ENCODE results near the gene PCDHB11.
A peak's percentile ranks its signal among the peaks of the same experiment; 100 is the strongest.

DNA sequence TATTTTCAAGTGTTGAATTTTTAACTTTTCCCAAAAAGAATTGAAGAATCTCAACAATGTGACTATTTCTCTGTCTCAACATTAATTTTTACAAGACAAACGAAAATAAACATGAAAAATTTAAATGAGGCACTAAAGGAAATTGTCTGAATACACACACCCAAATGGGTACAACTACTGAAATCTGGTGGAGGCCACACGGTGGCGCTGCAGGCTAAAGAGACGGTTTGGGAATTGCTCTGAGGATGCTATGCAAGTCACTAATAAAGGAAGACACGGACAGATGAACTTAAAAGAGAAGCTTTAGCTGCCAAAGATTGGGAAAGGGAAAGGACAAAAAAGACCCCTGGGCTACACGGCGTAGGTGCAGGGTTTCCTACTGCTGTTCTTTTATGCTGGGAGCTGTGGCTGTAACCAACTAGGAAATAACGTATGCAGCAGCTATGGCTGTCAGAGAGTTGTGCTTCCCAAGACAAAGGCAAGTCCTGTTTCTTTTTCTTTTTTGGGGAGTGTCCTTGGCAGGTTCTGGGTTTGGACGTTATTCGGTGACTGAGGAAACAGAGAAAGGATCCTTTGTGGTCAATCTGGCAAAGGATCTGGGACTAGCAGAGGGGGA is 7.2 kb upstream of the PCDHB11 start, which contains the start of gene PCDHB10:
- TF ChIP-seq, protein P1, sequence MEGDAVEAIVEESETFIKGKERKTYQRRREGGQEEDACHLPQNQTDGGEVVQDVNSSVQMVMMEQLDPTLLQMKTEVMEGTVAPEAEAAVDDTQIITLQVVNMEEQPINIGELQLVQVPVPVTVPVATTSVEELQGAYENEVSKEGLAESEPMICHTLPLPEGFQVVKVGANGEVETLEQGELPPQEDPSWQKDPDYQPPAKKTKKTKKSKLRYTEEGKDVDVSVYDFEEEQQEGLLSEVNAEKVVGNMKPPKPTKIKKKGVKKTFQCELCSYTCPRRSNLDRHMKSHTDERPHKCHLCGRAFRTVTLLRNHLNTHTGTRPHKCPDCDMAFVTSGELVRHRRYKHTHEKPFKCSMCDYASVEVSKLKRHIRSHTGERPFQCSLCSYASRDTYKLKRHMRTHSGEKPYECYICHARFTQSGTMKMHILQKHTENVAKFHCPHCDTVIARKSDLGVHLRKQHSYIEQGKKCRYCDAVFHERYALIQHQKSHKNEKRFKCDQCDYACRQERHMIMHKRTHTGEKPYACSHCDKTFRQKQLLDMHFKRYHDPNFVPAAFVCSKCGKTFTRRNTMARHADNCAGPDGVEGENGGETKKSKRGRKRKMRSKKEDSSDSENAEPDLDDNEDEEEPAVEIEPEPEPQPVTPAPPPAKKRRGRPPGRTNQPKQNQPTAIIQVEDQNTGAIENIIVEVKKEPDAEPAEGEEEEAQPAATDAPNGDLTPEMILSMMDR (IDR thresholded peaks at IDR 0.05; ENCODE audit: low read length) = peak; percentile 85
- no peak for TF ChIP-seq EZH2 (IDR thresholded peaks at IDR 0.05; ENCODE audit: borderline replicate concordance, low read length)
